ENCODE measurements around the gene GRM1. TPM values are rescaled to one million over a fixed set of nuclear protein-coding genes. Genes with fewer than 3 reads are reported as not detected.

Gene GRM1
- total RNA-seq, 1 donor from 2014 or later, result not detected

- no peaks in the 10 kb centered on the region for H3K9me3 ChIP-seq
- H3K4me1 ChIP-seq, result no peaks in the 10 kb centered on the region
- H3K4me3 ChIP-seq, result no peak overlapping the region
- no peak for TF ChIP-seq POLR2A (IDR thresholded peaks at IDR 0.05)
- no peak for TF ChIP-seq CTCF (IDR thresholded peaks at IDR 0.05)
- TF ChIP-seq POLR2AphosphoS5 (IDR thresholded peaks at IDR 0.05; ENCODE audit: insufficient read depth in 1 of 2, low read depth in 1 of 2), result no peak
- H3K27ac ChIP-seq, result no peak overlapping the region
- no peaks in the 10 kb centered on the region for H3K27me3 ChIP-seq
- H3K36me3 ChIP-seq, result no peaks in the 10 kb centered on the region
- intact Hi-C loops (cut with DNase I), result no loop called here
- DNase-seq (ENCODE audit: extremely low spot score in 2 of 2), result no peak
Measured at GRCh38 chr6:146092961-146093686, 64.3 kb downstream of the GRM1 start.

GRCh38 chr6:146095481-146095880 is 66.6 kb downstream of the GRM1 start:
- intact Hi-C loops (cut with DNase I), result no loop called here
- DNase-seq (ENCODE audit: extremely low spot score in 2 of 2), result no peak
- Histone ChIP-seq H3K4me3 (no peak overlapping the region), H3K36me3 (no peaks in the 10 kb centered on the region), H3K4me1 (no peaks in the 10 kb centered on the region), H3K27me3 (no peaks in the 10 kb centered on the region), H3K27ac (no peak overlapping the region), H3K9me3 (no peaks in the 10 kb centered on the region)
- no peak for TF ChIP-seq POLR2A (IDR thresholded peaks at IDR 0.05)
- TF ChIP-seq CTCF (IDR thresholded peaks at IDR 0.05), result no peak
- no peak for TF ChIP-seq POLR2AphosphoS5 (IDR thresholded peaks at IDR 0.05; ENCODE audit: insufficient read depth in 1 of 2, low read depth in 1 of 2)

- no peak for DNase-seq (ENCODE audit: extremely low spot score in 2 of 2)
- Histone ChIP-seq H3K27ac (no peak overlapping the region), H3K27me3 (no peaks in the 10 kb centered on the region), H3K4me1 (no peaks in the 10 kb centered on the region), H3K4me3 (no peak overlapping the region), H3K9me3 (no peaks in the 10 kb centered on the region), H3K36me3 (no peaks in the 10 kb centered on the region)
- intact Hi-C loops (cut with DNase I), result no loop called here
- no peak for TF ChIP-seq CTCF (IDR thresholded peaks at IDR 0.05)
- TF ChIP-seq POLR2A (IDR thresholded peaks at IDR 0.05), result no peak
- TF ChIP-seq POLR2AphosphoS5 (IDR thresholded peaks at IDR 0.05; ENCODE audit: insufficient read depth in 1 of 2, low read depth in 1 of 2), result no peak
Measured at GRCh38 chr6:146097586-146097985, 68.7 kb downstream of the GRM1 start.

DNA sequence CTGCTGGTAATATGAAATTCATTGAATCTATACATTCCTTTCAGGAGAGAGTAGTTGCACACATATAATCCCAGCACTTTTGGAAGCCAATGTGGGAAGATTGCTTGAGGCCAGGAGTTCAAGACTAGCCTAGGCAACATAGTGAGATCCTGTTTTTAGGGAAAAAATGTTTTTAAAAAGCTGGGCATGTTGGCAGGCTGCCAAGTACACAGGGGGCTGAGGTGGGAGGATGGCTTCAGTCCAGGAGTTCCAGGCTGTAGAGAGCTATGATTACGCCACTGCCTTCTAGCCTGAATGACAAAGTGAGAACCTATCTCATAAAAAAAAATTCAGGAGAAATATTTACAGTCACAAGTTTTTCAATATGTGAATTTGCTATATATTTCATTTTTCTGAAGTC is 71.9 kb downstream of the GRM1 start:
- DNase-seq (ENCODE audit: extremely low spot score in 2 of 2), result no peak
- Histone ChIP-seq H3K4me1 (no peaks in the 10 kb centered on the region), H3K36me3 (no peaks in the 10 kb centered on the region), H3K27ac (no peak overlapping the region), H3K27me3 (no peaks in the 10 kb centered on the region), H3K4me3 (no peak overlapping the region), H3K9me3 (no peaks in the 10 kb centered on the region)
- TF ChIP-seq POLR2A (IDR thresholded peaks at IDR 0.05), result no peak
- no peak for TF ChIP-seq CTCF (IDR thresholded peaks at IDR 0.05)
- TF ChIP-seq POLR2AphosphoS5 (IDR thresholded peaks at IDR 0.05; ENCODE audit: insufficient read depth in 1 of 2, low read depth in 1 of 2), result no peak
- intact Hi-C loops (cut with DNase I), result no loop called here

DNA sequence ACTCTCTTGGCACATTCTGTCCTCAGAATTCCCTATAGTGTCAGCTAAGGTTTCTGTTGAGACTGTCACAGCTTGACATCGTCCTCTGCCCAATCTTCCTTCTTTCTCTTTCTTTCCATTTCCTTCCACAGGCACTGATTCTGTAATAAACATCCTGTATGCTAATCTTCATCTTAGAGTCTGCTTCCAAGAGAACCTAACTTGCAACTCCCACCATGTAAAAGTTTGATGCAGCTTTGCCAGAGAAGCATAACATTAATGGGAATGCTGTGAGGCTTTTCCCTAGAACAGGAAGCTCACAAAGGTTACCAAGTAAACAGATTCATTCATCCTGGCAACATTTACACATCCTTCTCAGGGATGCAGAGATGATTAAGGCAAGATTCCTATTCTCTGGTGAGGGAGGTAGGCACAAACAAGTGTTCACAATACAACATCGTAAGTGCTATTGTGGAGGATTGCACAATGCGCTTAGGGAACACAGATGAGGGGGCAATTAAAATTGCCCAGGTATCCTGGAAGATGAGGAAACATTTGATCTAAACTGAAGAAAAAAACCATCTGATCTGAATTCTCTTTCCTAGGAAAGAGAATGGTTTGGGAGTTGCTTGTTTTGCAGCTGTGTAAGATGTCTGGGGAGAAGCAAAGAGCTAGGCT is 74.7 kb downstream of the GRM1 start:
- Histone ChIP-seq H3K9me3 (no peaks in the 10 kb centered on the region), H3K27ac (no peak overlapping the region), H3K27me3 (no peaks in the 10 kb centered on the region), H3K36me3 (no peaks in the 10 kb centered on the region), H3K4me1 (no peaks in the 10 kb centered on the region), H3K4me3 (no peak overlapping the region)
- no peak for TF ChIP-seq CTCF (IDR thresholded peaks at IDR 0.05)
- TF ChIP-seq POLR2AphosphoS5 (IDR thresholded peaks at IDR 0.05; ENCODE audit: insufficient read depth in 1 of 2, low read depth in 1 of 2), result no peak
- TF ChIP-seq POLR2A (IDR thresholded peaks at IDR 0.05), result no peak
- DNase-seq (ENCODE audit: extremely low spot score in 2 of 2), result no peak
- intact Hi-C loops (cut with DNase I), result no loop called here
